DOHH2 (cell line): ENCODE measurements around the gene PLEKHA1.

Experiments
- H3F3A ChIP-seq: fragments of 200-600 bp; sonication (generic), shearing (Covaris generic); 2 replicates; pipeline ENCODE4 v1.6.0; 2016; ENCODE audit warnings: antibody characterized with exemption, mild to moderate bottlenecking; ENCODE audit not compliant: control insufficient read depth, insufficient read depth
- H3K27ac ChIP-seq: fragments of 200-600 bp; sonication (generic); 2 replicates; pipeline ENCODE4 v1.5.1; 2014; ENCODE audit warnings: low read depth, mild to moderate bottlenecking, low read length, moderate library complexity
- H3K27me3 ChIP-seq: fragments of 200-600 bp; sonication (generic); 2 replicates; pipeline ENCODE4 v1.6.1; 2014; ENCODE audit warnings: mild to moderate bottlenecking, low read length, mixed read lengths; ENCODE audit not compliant: control insufficient read depth
- H3K36me3 ChIP-seq: fragments of 200-600 bp; sonication (generic); 2 replicates; pipeline ENCODE4 v1.6.1; 2014; ENCODE audit warnings: mild to moderate bottlenecking, low read length, moderate library complexity, mixed read lengths; ENCODE audit not compliant: control insufficient read depth
- H3K4me1 ChIP-seq: fragments of 200-600 bp; sonication (generic); 2 replicates; pipeline ENCODE4 v1.6.1; 2014; ENCODE audit warnings: mild to moderate bottlenecking, low read length, mixed read lengths; ENCODE audit not compliant: control insufficient read depth
- H3K4me2 ChIP-seq: fragments of 200-600 bp; sonication (generic); 2 replicates; pipeline ENCODE4 v1.6.0; 2014; ENCODE audit warnings: mild to moderate bottlenecking, low read length, moderate library complexity
- H3K4me3 ChIP-seq: fragments of 200-600 bp; sonication (generic); 2 replicates; pipeline ENCODE4 v1.5.1; 2014; ENCODE audit warnings: mild to moderate bottlenecking, low read length, mixed read lengths
- H3K79me2 ChIP-seq: fragments of 200-600 bp; sonication (generic); 2 replicates; pipeline ENCODE4 v1.6.1; 2014; ENCODE audit warnings: mild to moderate bottlenecking, low read length, mixed read lengths; ENCODE audit not compliant: control insufficient read depth
- H3K9me2 ChIP-seq: fragments of 200-600 bp; sonication (generic); replicated peaks from 2 replicates; pipeline ENCODE4 v1.6.1; 2014; ENCODE audit warnings: mild to moderate bottlenecking, low read length, mixed read lengths; ENCODE audit not compliant: control insufficient read depth
- H3K9me3 ChIP-seq: fragments of 200-600 bp; sonication (generic); 2 replicates; pipeline ENCODE4 v1.6.1; 2014; ENCODE audit warnings: antibody characterized with exemption, low read length, mixed read lengths; ENCODE audit not compliant: control insufficient read depth, insufficient read depth
- H4K20me1 ChIP-seq: fragments of 200-600 bp; sonication (generic); 2 replicates; pipeline ENCODE4 v1.6.0; 2014; ENCODE audit warnings: low read depth, mild to moderate bottlenecking, antibody characterized with exemption, low read length, moderate library complexity; ENCODE audit not compliant: control insufficient read depth, insufficient read depth
- CTCF ChIP-seq: fragments of 200-600 bp; sonication (generic); IDR thresholded peaks from one replicate; pipeline ENCODE4 v1.5.1; 2014; ENCODE audit warnings: antibody characterized with exemption, mild to moderate bottlenecking, low read depth, low read length; ENCODE audit not compliant: poor library complexity, severe bottlenecking
- EZH2phosphoT487 ChIP-seq: fragments of 200-600 bp; sonication (generic); IDR thresholded peaks from 2 replicates; pipeline ENCODE4 v1.6.1; 2017; ENCODE audit warnings: borderline replicate concordance, mild to moderate bottlenecking, antibody characterized with exemption, low read length, moderate library complexity, mixed read lengths

Gene PLEKHA1

GRCh38 chr10:122333037-122333436 lies 41.5 kb upstream of the PLEKHA1 start:
- no peaks in the 10 kb centered on the region; the same call in 1 of the 2 replicates for H3K9me2 ChIP-seq

GRCh38 chr10:122336332-122336731 lies 38.2 kb upstream of the PLEKHA1 start:
- no peaks in the 10 kb centered on the region for H3K9me3 ChIP-seq
- H3K27ac ChIP-seq = no peak overlapping the region
- no peaks in the 10 kb centered on the region for H4K20me1 ChIP-seq
- H3K4me3 ChIP-seq = no peak overlapping the region
- H3K4me2 ChIP-seq = no peak overlapping the region
- no peaks in the 10 kb centered on the region for H3K79me2 ChIP-seq
- no peak for TF ChIP-seq CTCF
- TF ChIP-seq EZH2phosphoT487 = no peak
- no peaks in the 10 kb centered on the region; the same call in 1 of the 2 replicates for H3K9me2 ChIP-seq
- no peaks in the 10 kb centered on the region for H3K36me3 ChIP-seq
- H3K27me3 ChIP-seq = peaks cover 23% of the 10 kb centered on the region
- no peaks in the 10 kb centered on the region for H3F3A ChIP-seq
- no peaks in the 10 kb centered on the region for H3K4me1 ChIP-seq

More at GRCh38 chr10:122333037-122333436, 41.5 kb upstream of the PLEKHA1 start:
- H3K9me3 ChIP-seq = no peaks in the 10 kb centered on the region
- TF ChIP-seq EZH2phosphoT487 (no peak), CTCF (no peak)
- no peaks in the 10 kb centered on the region for H3F3A ChIP-seq
- H3K4me2 ChIP-seq = no peak overlapping the region
- no peaks in the 10 kb centered on the region for H4K20me1 ChIP-seq
- H3K27me3 ChIP-seq = peaks cover 28% of the 10 kb centered on the region
- H3K27ac ChIP-seq = no peak overlapping the region
- no peaks in the 10 kb centered on the region for H3K4me1 ChIP-seq
- H3K36me3 ChIP-seq = no peaks in the 10 kb centered on the region
- no peak overlapping the region for H3K4me3 ChIP-seq
- H3K79me2 ChIP-seq = no peaks in the 10 kb centered on the region

- Histone ChIP-seq H3K27me3 (peaks cover 23% of the 10 kb centered on the region), H3K9me3 (no peaks in the 10 kb centered on the region), H3K4me1 (no peaks in the 10 kb centered on the region), H4K20me1 (no peaks in the 10 kb centered on the region), H3K4me3 (no peak overlapping the region), H3K4me2 (no peak overlapping the region), H3K9me2 (no peaks in the 10 kb centered on the region; the same call in 1 of the 2 replicates), H3K36me3 (no peaks in the 10 kb centered on the region), H3K27ac (no peak overlapping the region), H3K79me2 (no peaks in the 10 kb centered on the region), H3F3A (no peaks in the 10 kb centered on the region)
- TF ChIP-seq EZH2phosphoT487 (no peak), CTCF (no peak)
These were observed 37.5 kb upstream of the PLEKHA1 start for GRCh38 chr10:122336961-122337360.
